GM18508 (cell line): ENCODE data around the gene MLEC.
"Not testable (repeated sequence)": the region's sequence is repeated elsewhere in the genome, so short reads cannot be mapped to it uniquely, and the experiment has no call there.

ENCODE experiments used
- ATAC-seq: cut with Tn5 transposase; IDR thresholded peaks from one replicate; pipeline ENCODE4 v1.9.1; 2021; ENCODE audit warnings: moderate number of reproducible peaks; ENCODE audit not compliant: insufficient read depth, unreplicated experiment

MLEC gene

DNA sequence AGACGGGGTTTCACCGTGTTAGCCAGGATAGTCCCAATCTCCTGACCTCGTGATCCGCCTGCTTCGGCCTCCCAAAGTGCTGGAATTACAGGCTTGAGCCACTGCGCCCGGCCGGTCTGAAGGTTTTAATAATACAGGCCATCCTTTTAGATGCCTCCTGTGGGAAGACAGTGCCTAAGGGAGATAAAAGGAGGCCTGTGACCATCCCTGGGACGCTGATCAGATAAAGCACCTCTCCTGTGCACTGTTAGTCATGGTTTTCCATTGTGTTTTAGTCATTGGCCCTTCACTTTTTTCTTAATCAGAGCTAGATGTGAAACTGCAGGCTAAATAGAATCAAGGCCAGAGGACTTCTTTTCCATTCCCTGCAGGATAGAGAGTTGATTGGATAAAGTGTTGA lies 31.1 kb downstream of the MLEC start:
- ATAC-seq, result no peak

DNA sequence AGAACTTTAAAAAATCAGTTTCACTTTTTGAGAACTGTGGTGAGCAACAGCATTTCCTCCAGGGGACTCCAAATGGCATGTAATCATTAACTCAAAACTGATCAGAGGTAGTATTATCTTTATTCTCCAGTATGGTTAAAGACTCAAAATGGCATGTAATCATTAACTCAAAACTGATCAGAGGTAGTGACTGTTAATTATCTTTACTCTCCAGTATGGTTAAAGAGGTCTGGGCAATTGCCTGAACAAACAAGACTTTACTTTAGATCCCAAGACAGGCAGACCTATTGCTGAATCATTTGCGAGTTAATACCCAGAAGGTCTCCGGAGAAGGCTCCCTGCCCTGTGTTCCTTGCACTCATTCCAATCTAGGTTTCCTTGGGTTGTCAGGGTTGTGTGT lies 32.1 kb downstream of the MLEC start:
- ATAC-seq, result no peak

DNA sequence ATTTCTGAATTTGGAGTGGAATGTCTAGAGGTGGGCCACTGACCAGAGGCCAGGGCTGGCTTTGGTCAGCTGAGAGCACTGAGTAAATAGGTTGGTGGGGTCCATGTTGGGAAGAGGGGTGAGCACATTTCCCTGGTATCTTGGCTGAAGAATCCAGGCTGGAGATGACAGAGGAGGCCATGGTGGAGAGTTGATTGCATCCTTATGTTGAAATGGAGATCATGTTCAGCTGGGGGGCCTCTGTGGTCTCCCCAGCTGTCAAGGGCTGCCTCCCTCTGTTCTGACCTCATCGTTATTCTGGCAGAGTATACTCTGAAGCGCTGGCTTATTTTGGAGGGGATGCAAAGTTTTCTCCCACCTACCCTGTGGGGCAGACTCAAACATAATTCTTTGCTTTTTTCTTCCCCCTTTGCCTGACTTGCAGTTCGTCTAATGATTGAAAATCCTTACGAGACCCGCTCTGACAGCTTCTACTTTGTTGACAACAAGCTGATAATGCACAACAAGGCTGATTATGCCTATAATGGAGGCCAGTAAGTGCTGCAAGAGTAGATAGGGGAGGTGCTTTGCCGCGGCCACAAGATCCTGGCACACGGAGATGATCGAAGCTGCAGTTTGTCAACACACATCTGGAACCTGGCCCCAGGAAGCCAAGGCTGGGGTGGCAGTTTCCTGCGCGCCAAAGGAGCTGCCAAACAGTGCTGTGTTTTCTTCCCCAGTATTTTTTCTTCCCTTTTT lies 32.7 kb downstream of the MLEC start:
- ATAC-seq, result no peak

DNA sequence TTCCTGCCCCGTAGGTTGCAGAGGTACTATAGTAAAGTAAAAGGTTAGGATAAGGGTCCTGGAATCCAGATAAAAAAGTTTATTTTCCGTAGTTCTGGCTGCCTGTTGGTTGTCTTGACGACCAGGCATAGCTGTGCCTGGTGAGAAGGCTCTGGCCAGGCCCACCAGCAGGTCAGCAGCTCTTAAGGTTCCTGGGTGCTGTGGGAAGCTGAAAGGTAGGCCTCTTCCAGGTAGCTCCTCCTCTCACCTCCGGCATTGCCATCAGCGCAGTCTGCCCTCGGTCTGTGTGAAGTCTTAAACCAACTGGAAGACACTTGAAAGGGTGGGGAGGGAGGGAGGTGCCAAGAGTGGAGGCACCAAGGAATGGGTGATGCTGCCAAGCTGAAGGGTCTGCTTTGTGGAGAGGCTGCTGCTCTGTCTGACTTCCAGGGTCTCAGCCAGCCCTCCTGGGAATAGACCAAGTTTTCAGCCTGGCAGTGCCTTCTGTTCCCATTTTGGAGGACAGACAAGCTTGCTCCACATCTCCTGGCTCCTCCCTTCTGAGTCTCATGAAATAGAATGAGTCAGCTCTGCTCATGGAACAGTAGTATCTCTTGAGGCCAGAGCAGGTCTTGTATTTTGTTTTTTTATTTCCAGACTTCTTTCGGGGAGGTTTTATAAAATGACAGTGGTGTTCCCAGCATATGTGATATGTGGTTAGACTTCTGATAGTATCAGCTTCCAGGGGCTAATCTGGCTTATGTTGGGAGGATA lies 33.5 kb downstream of the MLEC start:
- ATAC-seq, result no peak

DNA sequence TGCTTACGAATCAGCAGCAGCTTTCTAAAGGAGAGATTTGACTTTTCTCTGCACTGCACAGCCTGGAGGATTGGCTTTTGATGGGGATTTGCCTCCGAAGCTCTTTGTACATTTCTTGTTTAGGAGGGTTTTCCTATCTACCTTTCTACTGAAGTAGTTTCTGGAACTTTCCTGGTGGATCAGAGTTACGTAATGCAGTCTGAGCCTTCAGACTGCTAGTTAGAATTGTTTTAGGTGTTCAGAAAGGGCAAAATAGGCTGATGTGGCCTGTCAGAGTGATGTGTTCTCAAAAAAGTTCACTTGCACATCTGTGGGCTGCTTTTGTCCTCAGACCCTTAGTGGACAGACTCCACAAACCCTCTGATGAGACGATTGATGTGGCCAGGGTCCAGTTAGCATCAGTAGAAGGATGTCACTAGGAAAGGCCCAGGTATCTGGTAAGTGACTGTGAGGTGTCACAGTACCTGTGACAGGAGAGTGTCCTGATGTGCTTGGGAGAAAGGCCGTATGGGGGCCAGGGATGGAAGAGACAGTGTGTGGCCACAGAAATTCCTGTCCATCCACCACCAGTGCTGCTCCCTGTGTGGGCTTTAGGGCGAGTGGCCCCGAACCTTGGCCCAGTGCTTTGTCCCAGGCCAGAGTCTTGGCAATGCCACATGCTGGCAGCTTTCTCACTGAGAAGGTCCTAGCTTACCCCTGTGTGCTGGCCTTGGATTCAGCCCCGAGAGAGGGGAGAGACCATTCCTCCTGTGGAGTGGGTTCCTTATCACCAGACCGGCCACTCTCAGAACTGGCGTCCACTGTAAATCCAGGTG lies 34.2 kb downstream of the MLEC start:
- ATAC-seq, result no peak

DNA sequence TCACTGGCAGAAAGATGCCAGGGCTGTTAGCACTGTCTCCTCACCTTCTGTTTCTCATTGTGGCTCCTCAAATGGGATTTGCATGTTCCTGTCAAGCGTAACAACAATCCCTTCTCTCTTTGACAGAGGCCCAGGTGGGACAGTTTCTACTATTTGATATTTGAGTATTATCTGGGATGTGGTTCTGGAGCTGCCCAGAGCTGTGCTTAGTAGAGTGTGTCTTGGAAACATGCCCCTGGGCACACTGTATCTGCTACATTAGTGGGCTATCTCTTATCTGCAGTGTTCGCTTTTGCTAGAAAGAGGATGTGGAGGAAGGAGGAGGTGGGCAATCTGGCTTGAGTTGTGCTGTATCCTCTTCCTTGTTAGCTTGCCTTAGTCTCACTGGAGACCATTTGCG lies 34.9 kb downstream of the MLEC start:
- no peak for ATAC-seq

DNA sequence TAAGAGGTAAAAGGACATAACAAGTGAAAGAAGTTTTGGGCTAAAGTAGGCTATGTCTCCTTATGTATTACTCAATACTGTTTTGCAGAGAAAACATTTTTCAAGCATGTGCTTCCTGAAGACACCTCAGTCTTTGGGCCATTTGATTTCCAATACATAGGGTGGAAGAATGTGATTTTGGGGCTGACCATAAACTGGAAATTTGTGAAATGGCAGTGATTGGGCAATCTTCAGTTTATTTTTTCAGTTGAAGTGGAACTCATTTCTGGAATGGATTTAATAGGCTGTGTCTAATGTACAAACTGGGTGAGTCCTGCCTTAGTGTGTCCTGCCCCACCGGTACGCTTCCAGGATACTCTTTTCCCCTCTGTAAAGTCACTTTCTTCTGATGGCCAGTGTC lies 35.8 kb downstream of the MLEC start:
- ATAC-seq, result no peak

DNA sequence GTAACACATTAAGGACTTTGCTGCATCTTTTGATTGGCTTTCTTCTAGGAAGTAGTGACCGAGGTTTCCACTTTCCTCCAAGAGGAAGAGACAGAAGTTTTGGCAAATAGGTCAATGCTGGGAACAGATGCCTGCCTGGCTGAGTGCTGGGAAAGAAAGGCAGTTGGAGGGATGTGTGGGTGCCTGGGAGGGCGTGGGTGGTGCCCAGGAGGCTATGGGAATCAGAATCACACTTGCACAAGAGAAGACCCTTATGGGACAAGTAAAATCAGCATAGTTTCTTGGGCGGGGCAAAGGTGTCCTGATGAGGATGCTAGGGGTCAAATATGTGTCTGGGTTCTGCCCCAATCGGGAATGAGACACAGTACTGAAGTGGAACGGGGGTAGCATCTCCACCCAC lies 37.8 kb downstream of the MLEC start:
- ATAC-seq, result no peak

DNA sequence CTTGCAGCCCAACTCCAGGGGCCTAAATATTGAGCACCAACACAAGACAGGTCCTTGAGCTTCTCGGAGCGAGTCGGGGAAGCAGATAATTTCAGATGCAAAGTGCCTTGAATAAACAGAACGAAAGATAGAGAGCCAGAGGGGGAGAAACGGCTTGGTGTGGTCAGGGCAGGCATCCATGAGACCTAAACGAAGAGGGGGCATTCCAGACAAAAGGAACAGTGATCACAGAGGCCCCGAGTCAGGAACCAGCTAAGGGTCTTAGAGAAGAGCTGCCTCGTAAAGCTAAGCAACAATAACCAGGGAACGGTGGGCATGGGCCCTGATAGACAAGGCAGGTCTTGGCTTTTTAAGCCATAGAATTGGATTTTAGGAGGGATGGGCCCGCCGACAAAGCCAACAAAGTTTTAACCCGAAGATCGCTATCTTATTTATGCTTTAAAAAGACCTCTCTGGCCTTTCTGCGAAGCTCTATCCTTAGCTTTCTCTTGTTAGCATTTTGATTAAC lies 38.3 kb downstream of the MLEC start:
- no peak for ATAC-seq

DNA sequence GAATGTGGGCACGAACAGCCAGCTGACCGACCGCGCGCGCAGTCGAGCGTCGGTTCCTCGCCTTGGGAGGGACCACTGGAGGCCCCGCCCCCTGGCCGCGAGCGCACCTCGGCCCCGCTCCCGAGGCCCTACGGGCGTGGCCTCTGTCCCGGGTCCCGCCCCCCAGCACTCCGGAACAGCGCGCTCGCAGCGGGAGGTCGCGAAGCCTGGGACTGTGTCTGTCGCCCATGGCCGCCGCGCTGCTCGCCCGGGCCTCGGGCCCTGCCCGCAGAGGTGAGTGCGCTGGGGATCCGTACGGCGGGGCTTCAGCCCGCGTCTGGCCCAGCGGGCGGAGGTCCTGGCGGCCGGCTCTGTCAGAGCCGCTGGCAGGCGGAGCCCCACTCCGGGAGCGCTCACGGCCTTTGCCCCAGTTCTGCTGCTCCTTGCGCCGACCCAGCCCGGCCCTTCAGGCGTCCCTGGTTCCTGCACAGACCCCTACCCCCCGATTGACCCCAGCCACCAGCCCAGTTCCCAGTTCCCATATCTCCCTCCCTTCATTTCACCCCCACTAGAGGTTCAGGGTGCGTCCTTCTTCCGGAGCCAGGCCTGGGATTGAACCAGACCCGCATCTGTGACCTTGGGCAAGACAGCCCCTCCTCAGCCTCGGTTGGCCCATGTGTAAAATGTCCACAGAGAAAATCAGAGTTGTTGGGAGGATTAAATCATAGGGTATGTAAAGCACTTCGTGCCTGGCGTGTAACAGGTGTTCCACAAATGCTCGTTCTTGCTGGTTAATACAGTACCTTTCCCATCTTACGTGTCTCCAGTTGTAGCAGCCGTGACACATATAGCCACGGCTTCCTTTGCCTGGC lies 38.9 kb downstream of the MLEC start, which contains the start of gene ACADS:
TSS of gene ACADS (plus strand) at position 168 of the 851 bp plus-strand sequence. CDS start at position 228, 60 bp downstream.
- ATAC-seq, result peak; percentile 44

DNA sequence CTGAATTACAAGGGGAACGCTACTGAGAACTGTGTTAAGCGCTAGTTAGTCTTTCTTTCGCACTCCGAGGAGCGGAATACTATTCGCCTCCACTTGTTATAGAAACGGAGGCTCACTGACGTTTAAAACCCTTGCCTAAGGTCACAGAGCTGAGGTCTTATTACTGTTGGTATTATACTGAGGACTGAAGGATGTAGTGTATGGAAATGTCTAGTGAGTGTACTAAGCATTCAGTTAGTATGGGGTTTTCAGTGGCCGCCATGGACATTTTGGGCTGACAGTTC lies 39.5 kb downstream of the MLEC start:
- ATAC-seq, result no peak

DNA sequence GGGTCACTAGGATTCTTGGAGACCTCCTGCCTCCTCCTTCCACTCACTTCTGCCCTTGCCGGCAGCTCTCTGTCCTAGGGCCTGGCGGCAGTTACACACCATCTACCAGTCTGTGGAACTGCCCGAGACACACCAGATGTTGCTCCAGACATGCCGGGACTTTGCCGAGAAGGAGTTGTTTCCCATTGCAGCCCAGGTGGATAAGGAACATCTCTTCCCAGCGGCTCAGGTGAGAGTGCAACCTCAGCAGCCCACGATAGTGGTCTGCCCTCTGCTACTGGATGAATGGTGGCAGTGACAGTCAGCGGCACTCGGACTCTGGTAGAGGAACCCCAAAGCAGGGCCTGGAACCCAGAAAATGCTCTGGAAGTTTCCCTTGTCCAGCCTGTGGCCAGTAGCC lies 40.0 kb downstream of the MLEC start:
- no peak for ATAC-seq

DNA sequence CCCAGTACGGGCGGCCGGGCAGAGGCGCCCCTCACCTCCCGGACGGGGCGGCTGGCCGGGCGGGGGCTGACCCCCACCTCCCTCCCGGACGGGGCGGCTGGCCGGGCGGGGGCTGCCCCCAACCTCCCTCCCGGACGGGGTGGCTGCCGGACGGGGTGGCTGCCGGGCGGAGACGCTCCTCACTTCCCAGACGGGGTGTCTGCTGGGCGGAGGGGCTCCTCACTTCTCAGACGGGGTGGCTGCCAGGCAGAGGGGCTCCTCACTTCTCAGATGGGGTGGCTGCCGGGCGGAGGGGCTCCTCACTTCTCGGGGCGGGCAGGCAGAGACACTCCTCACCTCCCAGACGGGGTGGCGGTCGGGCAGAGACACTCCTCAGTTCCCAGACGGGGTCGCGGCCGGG lies 45.2 kb downstream of the MLEC start:
- not testable (repeated sequence) for ATAC-seq

DNA sequence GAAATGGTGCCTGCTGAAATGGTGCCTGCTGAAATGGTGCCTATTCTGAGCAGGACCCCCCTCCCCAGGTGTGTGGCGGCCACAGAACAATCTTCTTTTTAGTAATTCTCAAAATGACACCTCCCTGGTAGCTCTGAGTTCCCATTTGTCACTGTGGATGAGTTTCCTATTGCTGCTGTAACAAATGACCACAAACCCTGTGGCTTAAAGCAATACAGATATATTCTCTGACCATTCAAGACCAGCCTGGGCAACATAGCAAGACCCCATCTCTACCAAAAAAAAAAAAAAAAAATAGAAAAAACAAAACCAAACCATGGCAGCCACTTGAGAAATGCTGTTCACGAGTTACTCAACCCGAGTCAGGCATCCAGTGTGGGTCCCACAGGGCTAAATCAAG lies 46.6 kb downstream of the MLEC start:
- ATAC-seq, result no peak

DNA sequence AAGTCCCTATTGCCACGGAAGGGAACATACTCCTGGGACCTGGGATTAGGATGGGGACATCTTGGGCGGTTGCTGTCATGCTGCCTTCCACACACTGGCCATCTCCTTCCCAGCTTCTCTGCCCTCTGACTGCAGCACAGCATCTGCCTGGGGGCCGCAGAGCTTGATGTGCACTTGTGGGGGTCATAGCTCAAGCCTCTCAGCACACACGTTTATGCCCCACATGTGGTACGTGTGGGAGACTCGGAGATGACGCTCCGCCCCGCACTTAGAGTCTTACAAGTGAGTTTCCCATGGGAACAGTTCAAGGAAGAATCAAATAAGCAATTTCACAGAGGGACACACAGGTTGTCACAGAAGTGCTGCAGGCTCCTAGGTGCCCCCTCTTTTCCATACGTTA lies 47.3 kb downstream of the MLEC start:
- no peak for ATAC-seq

DNA sequence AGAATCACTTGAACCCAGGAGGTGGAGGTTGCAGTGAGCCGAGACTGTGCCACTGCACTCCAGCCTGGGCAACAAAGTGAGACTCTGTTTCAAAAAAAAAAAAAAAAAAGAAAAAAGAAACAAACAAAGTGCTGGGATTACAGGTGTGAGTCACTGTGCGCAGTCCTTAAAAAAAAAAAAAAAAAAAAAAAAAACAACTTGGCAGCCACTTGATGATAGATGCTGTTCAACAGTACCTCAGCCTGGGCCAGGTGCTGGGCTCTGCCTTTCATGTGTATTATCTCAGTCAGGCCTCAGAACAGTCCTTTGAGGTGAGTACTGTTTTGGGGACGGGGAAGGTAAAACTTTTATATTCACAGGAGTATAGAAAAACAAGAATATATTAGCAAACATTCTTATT lies 48.2 kb downstream of the MLEC start:
- no peak for ATAC-seq

DNA sequence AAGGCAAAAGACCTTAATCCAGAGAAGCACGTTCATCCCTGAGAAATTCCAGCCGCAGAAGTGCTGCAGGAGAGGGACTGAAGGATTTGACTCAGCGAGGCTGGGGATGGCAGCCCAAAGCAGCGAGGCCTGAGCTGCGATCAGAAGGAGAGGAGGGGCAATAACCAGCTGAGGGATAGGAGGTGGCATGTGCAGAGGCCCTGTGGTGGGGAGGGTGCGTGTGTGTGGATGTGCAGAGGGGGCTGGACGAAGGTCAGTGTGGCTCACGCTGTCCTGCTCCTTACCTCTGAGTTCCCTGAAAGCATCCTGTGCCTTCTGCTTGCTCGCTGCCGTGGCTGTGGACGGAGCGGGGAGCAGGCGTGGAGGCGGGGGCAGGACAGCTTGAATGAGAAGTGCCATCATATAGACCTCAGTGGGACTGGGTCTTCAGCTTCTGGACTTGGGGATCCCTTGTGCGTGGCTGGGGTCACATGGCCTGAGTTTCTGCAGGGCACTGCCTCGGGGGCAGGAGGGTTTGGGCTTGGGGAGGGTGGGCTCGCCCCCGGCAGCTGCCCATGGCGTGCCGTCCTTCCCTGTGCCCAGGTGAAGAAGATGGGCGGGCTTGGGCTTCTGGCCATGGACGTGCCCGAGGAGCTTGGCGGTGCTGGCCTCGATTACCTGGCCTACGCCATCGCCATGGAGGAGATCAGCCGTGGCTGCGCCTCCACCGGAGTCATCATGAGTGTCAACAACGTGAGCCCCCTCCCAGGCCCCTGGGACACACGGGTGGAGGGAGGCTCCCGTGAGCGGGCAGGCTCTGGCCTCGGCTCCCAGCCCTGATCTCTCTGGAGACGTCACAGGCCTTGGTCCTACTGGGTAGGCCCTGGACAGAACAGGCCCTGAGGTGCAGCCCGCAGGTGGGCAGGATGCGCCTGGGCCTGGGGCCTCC lies 49.7 kb downstream of the MLEC start:
- no peak for ATAC-seq

DNA sequence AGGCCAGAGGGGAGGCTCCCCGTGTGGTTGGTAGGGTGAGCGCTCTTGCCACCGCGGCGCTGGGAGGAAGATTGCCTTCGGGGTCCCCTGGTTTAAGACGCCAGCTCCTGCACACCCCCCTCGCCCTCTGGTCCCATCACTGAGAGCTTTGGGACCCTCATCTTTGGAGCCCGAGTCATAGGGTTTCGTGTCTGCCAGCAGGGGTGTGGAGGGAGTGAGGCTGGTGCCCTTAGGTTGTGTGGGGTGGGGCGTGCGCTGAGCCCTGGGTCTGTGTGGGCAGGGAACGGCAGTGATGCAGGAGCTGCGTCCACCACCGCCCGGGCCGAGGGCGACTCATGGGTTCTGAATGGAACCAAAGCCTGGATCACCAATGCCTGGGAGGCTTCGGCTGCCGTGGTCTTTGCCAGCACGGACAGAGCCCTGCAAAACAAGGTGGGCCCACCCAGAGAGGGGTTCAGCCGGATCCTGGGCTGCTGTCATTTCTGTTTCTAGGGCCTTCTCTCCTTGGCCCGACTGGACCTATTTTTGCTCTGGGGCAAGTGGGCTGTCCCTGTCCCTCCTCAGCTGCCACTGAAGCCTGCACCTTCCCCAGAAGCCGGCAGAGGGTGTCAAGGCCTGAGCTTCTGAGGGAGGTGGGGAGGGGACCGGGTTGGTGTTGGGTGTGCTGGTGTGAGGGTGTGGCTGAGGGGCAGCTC lies 50.8 kb downstream of the MLEC start:
- ATAC-seq, result no peak
